ENCODE data around the gene ANLN. TPM values are rescaled to one million over a fixed set of nuclear protein-coding genes. Genes with fewer than 3 reads are reported as not detected.

The ANLN gene
- total RNA-seq, 1 donor from 2014 or later = 18.4 TPM

DNA sequence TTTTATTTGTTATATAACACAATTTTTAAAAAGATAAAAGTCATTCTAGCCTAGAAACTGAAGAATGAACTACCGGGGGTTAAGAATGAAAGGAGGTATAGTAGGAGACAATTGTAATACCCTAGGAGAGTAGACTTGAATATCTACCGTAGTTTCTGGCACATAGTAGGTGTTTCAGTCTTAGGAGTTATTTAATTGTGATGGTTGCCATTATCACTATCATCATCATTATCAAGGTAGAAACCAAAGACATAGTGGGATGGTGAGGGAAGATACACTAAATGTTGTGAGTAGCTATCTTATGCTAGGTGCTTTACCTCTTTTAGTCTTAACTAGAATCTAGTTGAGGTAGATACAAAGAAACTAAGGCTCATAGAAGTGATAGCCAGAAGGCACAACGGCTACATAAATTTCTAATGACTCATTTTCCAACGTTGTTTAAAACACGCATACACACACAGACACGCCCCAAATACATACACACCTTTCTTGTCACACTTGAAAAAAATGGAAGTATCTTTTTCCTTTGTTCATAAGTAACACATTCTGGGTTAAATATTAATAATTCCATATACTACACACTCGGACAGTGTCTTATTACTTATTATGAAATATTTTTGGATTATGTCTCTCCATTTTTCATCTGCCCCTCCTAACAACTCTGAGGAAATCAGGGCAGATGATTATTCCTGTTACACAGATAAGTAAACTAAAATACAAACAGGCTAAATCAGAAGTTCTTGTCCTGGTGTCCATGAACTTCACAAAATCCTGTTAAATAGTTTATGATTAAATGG lies 2.0 kb upstream of the ANLN start:
- H3K36me3 Mint-ChIP-seq (ENCODE audit: unreplicated experiment) = no peaks in the 10 kb centered on the region

DNA sequence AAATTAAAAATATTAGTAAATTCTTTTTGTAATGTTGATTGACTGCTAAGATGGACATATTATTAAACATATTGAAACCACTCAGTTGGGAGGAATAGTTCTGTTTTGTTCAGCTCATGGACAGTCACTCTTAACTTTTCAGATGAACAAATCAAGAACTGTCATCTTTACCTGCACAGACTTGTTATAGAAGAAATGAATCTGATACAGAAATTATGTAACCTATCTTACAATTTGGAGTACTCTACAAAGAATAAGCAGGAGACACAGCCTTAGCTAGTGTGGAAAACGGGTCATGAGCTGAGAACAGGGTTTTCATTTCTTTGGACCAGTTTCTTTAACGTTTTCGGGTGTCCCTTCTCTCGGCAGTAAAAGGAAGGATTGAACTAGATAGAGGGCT lies 1.2 kb upstream of the ANLN start:
- H3K4me3 Mint-ChIP-seq (ENCODE audit: unreplicated experiment) = no peak overlapping the region
- H3K36me3 Mint-ChIP-seq (ENCODE audit: unreplicated experiment) = no peaks in the 10 kb centered on the region

More for the DNA sequence above, 2.0 kb upstream of the ANLN start:
- no peak overlapping the region for H3K27ac Mint-ChIP-seq (ENCODE audit: unreplicated experiment)
- DNase-seq = no peak
- H3K4me1 Mint-ChIP-seq (ENCODE audit: low read depth, unreplicated experiment) = peaks cover 12% of the 10 kb centered on the region
- H3K9me3 Mint-ChIP-seq (ENCODE audit: unreplicated experiment) = peaks cover 2% of the 10 kb centered on the region
- H3K27me3 Mint-ChIP-seq (ENCODE audit: unreplicated experiment) = peaks cover 3% of the 10 kb centered on the region
- no peak overlapping the region for H3K4me3 Mint-ChIP-seq (ENCODE audit: unreplicated experiment)
- TF ChIP-seq CTCF (IDR thresholded peaks at IDR 0.05; ENCODE audit: partially characterized antibody, unreplicated experiment) = no peak

DNA sequence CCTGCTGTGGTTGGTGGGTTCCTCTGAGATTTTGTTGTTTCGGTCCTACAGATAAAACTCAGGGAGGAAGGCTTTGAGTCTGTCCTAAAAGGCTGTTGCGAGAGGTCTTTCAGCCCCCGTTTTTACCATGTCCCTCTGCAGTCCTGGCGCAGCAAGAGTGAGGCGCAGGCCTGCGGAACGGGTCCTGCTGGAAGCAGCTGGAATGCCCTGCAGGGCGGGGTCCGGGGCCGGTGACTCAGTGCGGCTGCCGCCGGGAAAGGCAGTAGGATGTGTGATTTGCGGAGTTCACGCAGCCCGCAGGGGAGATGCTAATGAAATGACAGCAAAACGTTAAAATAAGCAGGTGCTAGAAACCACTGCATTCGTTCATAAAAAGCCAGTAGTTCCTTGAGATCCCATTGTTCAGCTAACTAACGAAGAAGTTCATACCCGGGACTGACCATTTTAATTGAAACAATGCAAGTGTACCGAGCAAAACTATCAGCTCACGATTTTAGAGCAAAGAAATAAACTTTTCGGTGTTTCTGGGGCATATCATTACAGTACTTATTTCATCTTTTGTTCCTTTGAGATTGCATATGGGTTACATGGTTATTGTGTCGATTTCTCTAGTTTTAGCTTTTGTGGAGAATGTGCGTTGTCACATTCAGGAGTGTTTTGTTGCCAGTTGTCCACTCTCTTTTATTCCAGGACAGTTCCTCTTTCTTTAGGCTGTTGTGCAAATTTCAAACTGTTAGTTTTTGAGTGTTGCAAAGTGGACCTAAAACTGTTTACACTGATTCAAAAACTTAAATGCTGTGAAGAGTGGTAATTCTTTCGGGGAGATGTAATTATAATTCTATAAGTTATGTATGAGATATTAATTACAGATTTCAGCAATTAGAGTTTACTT lies 783 bp downstream of the ANLN start:
- peak; percentile 90 for DNase-seq
- Mint-ChIP-seq H3K9me3 (ENCODE audit: unreplicated experiment) (no peaks in the 10 kb centered on the region), H3K4me3 (ENCODE audit: unreplicated experiment) (peak overlapping the region; percentile 95), H3K27ac (ENCODE audit: unreplicated experiment) (peak overlapping the region; percentile 96), H3K36me3 (ENCODE audit: unreplicated experiment) (no peaks in the 10 kb centered on the region), H3K27me3 (ENCODE audit: unreplicated experiment) (peaks cover 3% of the 10 kb centered on the region), H3K4me1 (ENCODE audit: low read depth, unreplicated experiment) (peaks cover 21% of the 10 kb centered on the region)
- TF ChIP-seq CTCF (IDR thresholded peaks at IDR 0.05; ENCODE audit: partially characterized antibody, unreplicated experiment) = no peak

More for the DNA sequence above, 1.2 kb upstream of the ANLN start:
- Mint-ChIP-seq H3K27ac (ENCODE audit: unreplicated experiment) (no peak overlapping the region), H3K4me1 (ENCODE audit: low read depth, unreplicated experiment) (peaks cover 15% of the 10 kb centered on the region), H3K9me3 (ENCODE audit: unreplicated experiment) (peaks cover 2% of the 10 kb centered on the region), H3K27me3 (ENCODE audit: unreplicated experiment) (peaks cover 3% of the 10 kb centered on the region)
- no peak for DNase-seq
- TF ChIP-seq CTCF (IDR thresholded peaks at IDR 0.05; ENCODE audit: partially characterized antibody, unreplicated experiment) = no peak

DNA sequence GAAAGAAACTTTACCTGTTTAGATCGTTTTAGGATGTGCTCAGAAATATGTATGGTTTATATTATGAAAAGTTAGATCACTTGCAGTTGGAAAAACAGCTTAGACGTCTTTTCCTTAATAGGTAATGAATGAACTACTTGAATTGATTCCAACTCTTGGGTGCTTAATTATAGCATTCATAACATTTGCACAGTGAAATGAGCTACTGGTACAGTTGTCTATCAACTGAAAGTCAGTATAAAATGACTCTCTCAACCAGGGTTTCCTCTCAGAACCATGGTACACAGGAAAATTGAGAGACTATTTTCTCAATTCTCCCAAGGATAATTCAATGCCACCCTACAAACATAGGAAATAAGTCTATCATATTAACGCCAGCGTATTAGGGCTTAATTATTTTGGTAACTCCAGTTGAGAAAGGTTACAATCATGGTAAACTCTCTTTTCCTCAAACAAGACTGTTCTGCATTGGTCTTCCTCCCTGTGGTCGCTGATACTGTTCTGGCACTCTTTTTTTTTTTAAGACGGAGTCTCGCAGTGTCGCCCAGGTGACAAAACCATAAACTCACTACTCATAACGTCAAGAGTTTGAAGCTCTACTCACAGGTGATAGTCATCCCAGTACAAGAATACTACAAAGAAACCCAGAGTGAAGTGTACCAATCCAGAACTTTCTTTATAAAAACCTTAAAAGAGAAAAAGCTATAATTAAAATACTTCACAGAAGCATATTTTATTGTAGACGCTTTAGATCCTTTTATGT lies 2.0 kb downstream of the ANLN start:
- H3K4me1 Mint-ChIP-seq (ENCODE audit: low read depth, unreplicated experiment) = peaks cover 21% of the 10 kb centered on the region
- H3K27me3 Mint-ChIP-seq (ENCODE audit: unreplicated experiment) = peaks cover 3% of the 10 kb centered on the region
- no peak for DNase-seq
- H3K9me3 Mint-ChIP-seq (ENCODE audit: unreplicated experiment) = no peaks in the 10 kb centered on the region
- no peak for TF ChIP-seq CTCF (IDR thresholded peaks at IDR 0.05; ENCODE audit: partially characterized antibody, unreplicated experiment)
- peak overlapping the region; percentile 96 for H3K27ac Mint-ChIP-seq (ENCODE audit: unreplicated experiment)
- peak overlapping the region; percentile 95 for H3K4me3 Mint-ChIP-seq (ENCODE audit: unreplicated experiment)
- no peaks in the 10 kb centered on the region for H3K36me3 Mint-ChIP-seq (ENCODE audit: unreplicated experiment)

Measured in glutamatergic neuron (in vitro differentiated cells).